Activated naive CD8-positive, alpha-beta T cell treated with anti-CD3 and anti-CD28 coated beads, Interleukin-2, amount 10 ng/mL, durations not matched to agents 7 days and 5 days (primary cell): Measurements from ENCODE around the gene C11orf98. TPM values are rescaled to one million over a fixed set of nuclear protein-coding genes. Genes with fewer than 3 reads are reported as not detected.
"Not testable (repeated sequence)": the region's sequence is repeated elsewhere in the genome, so short reads cannot be mapped to it uniquely, and the experiment has no call there.

Source experiments
- ATAC-seq: fragments of 150-1000 bp; cut with Tn5 transposase; one replicate; pipeline ENCODE4 v1.10.0; 2021; ENCODE audit warnings: low read depth, moderate library complexity
- POLR2A ChIA-PET: fragments of 350-600 bp; sonication (Branson Sonifier 250); formaldehyde crosslinking; loops from one replicate; lab custom pipeline; 2021; ENCODE audit warnings: antibody characterized with exemption; lab: Charles Lee
- DNase-seq: peaks from one replicate; pipeline ENCODE4 v3.0.0; 2021
- H3K27ac Mint-ChIP-seq: one replicate; pipeline ENCODE4 v1.8.0; 2022; ENCODE audit warnings: mild to moderate bottlenecking, mixed read lengths
- H3K27me3 Mint-ChIP-seq: one replicate; pipeline ENCODE4 v1.8.0; 2022; ENCODE audit warnings: mild to moderate bottlenecking, moderate library complexity, mixed read lengths
- H3K36me3 Mint-ChIP-seq: one replicate; pipeline ENCODE4 v1.8.0; 2021; ENCODE audit warnings: mild to moderate bottlenecking, mixed read lengths
- H3K4me1 Mint-ChIP-seq: one replicate; pipeline ENCODE4 v1.8.0; 2021; ENCODE audit warnings: mixed read lengths
- H3K4me3 Mint-ChIP-seq: one replicate; pipeline ENCODE4 v1.8.0; 2022; ENCODE audit warnings: mild to moderate bottlenecking, moderate library complexity, mixed read lengths
- H3K9me3 Mint-ChIP-seq: one replicate; pipeline ENCODE4 v1.8.0; 2021; ENCODE audit warnings: mixed read lengths
- total RNA-seq, 2 experiments: library from RNA; stranded (reverse); gene quantifications; one replicate each; pipeline ENCODE4 v1.2.3, GENCODE V29; 2021

C11orf98 gene
- total RNA-seq, 2 experiments from 2014 or later = 99.9 to 104 TPM

GRCh38 chr11:62705413-62705812, 40.4 kb upstream of the C11orf98 start:
- Mint-ChIP-seq H3K27me3 (no peaks in the 10 kb centered on the region), H3K36me3 (peaks cover 13% of the 10 kb centered on the region), H3K9me3 (no peaks in the 10 kb centered on the region), H3K4me3 (peak overlapping the region; percentile 91), H3K27ac (peak overlapping the region; percentile 73), H3K4me1 (peaks cover 35% of the 10 kb centered on the region)
- POLR2A ChIA-PET = interaction anchor here (0.7 to 8.3 kb wide), 18 partner anchors 9 to 176 kb away, joined by 3 to 107 read pairs (median 4); partner anchors contain the start of genes C11orf98, CSKMT, HNRNPUL2 and LBHD1
- no peak for DNase-seq
- no peak for ATAC-seq

GRCh38 chr11:62703921-62704320, 38.9 kb upstream of the C11orf98 start:
- H3K9me3 Mint-ChIP-seq, ATAC-seq, DNase-seq, H3K27me3 Mint-ChIP-seq, H3K27ac Mint-ChIP-seq, H3K4me3 Mint-ChIP-seq: not testable (repeated sequence)
- peaks cover 26% of the 10 kb centered on the region for H3K4me1 Mint-ChIP-seq
- POLR2A ChIA-PET = interaction anchor here (0.6 to 1.0 kb wide), 2 partner anchors 15 to 131 kb away, joined by 3 to 5 read pairs; partner anchors contain the start of gene EEF1G
- H3K36me3 Mint-ChIP-seq = peaks cover 12% of the 10 kb centered on the region

- H3K27me3 Mint-ChIP-seq = no peaks in the 10 kb centered on the region
- H3K36me3 Mint-ChIP-seq = peaks cover 12% of the 10 kb centered on the region
- H3K9me3 Mint-ChIP-seq = no peaks in the 10 kb centered on the region
- POLR2A ChIA-PET = interaction anchor here (1.1 to 1.8 kb wide), 2 partner anchors 80 to 139 kb away, joined by 3 to 4 read pairs; no protein-coding TSS in a partner anchor
- ATAC-seq = no peak
- no peak overlapping the region for H3K4me3 Mint-ChIP-seq
- DNase-seq = no peak
- no peak overlapping the region for H3K27ac Mint-ChIP-seq
- H3K4me1 Mint-ChIP-seq = peaks cover 15% of the 10 kb centered on the region
Observed at GRCh38 chr11:62702246-62702645, 37.2 kb upstream of the C11orf98 start.

GRCh38 chr11:62694455-62695167, 29.6 kb upstream of the C11orf98 start:
- H3K27ac Mint-ChIP-seq = peak overlapping the region; percentile 52
- ATAC-seq (peak; percentile 86), DNase-seq (peak; percentile 68)
- POLR2A ChIA-PET = interaction anchor here (0.7 to 1.8 kb wide), 10 partner anchors 11 to 168 kb away, joined by 3 to 11 read pairs (median 3); partner anchors contain the start of genes C11orf98, CSKMT, INTS5 and LBHD1
- no peaks in the 10 kb centered on the region for H3K9me3 Mint-ChIP-seq
- peaks cover 10% of the 10 kb centered on the region for H3K36me3 Mint-ChIP-seq
- H3K4me3 Mint-ChIP-seq = no peak overlapping the region
- H3K4me1 Mint-ChIP-seq = peaks cover 5% of the 10 kb centered on the region
- H3K27me3 Mint-ChIP-seq = no peaks in the 10 kb centered on the region

DNA sequence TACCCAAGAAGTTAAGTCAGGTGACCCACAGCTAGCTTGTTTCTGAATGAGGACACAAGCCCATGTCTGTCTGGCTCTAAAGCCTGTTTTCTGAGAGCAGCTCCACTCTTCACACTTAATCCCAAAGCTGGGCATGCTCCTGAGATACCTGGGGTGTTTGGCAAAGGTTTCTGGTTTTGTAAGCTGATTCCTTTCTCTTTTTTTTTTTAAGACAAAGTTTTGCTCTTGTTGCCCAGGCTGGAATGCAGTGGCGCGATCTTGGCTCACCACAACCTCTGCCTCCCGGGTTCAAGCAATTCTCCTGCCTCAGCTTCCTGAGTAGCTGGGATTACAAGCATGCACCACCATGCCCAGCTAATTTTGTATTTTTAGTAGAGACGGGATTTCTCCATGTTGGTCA, 28.6 kb upstream of the C11orf98 start:
- DNase-seq, H3K4me3 Mint-ChIP-seq, H3K9me3 Mint-ChIP-seq, H3K27me3 Mint-ChIP-seq, ATAC-seq, H3K4me1 Mint-ChIP-seq, H3K27ac Mint-ChIP-seq: not testable (repeated sequence)
- POLR2A ChIA-PET = interaction anchor here (1.0 to 1.8 kb wide), 6 partner anchors 10 to 102 kb away, joined by 3 to 11 read pairs (median 4); partner anchors contain the start of genes C11orf98, CSKMT, LBHD1 and TUT1
- peaks cover 10% of the 10 kb centered on the region for H3K36me3 Mint-ChIP-seq

GRCh38 chr11:62689421-62690183, 24.6 kb upstream of the C11orf98 start, which contains the start of gene LRRN4CL:
Gene LRRN4CL (minus strand): TSS chr11:62689530. CDS start chr11:62688508, 1,022 bp downstream.
- Mint-ChIP-seq H3K4me3 (no peak within 1 kb of the TSS), H3K9me3 (no peaks in the 10 kb centered on the region), H3K4me1 (peaks cover under 1% of the 10 kb centered on the region), H3K27me3 (peaks cover 10% of the 10 kb centered on the region), H3K36me3 (peaks cover 10% of the 10 kb centered on the region), H3K27ac (peak within 1 kb of the TSS; percentile 28)
- DNase-seq = no peak
- POLR2A ChIA-PET = interaction anchor here (0.5 to 1.6 kb wide), 8 partner anchors 14 to 110 kb away, joined by 3 to 7 read pairs (median 4); partner anchors contain the start of genes LBHD1, MTA2 and UQCC3
- no peak for ATAC-seq

- no peaks in the 10 kb centered on the region for H3K9me3 Mint-ChIP-seq
- no peak overlapping the region for H3K4me3 Mint-ChIP-seq
- POLR2A ChIA-PET = interaction anchor here (0.5 to 1.6 kb wide), 4 partner anchors 16 to 96 kb away, joined by 4 to 7 read pairs (median 4); partner anchors contain the start of genes LBHD1 and UQCC3
- no peaks in the 10 kb centered on the region for H3K4me1 Mint-ChIP-seq
- no peak overlapping the region for H3K27ac Mint-ChIP-seq
- peaks cover 10% of the 10 kb centered on the region for H3K27me3 Mint-ChIP-seq
- peaks cover 10% of the 10 kb centered on the region for H3K36me3 Mint-ChIP-seq
- no peak for DNase-seq
- no peak for ATAC-seq
Observed at GRCh38 chr11:62688491-62688890, 23.5 kb upstream of the C11orf98 start.

- peaks cover 10% of the 10 kb centered on the region for H3K27me3 Mint-ChIP-seq
- no peak overlapping the region for H3K27ac Mint-ChIP-seq
- POLR2A ChIA-PET = interaction anchor here (1.6 kb wide), 1 partner anchor 95 kb away, joined by 4 read pairs; no protein-coding TSS in a partner anchor
- ATAC-seq (no peak), DNase-seq (no peak)
- H3K9me3 Mint-ChIP-seq = no peaks in the 10 kb centered on the region
- H3K36me3 Mint-ChIP-seq = peaks cover 8% of the 10 kb centered on the region
- H3K4me3 Mint-ChIP-seq = no peak overlapping the region
- no peaks in the 10 kb centered on the region for H3K4me1 Mint-ChIP-seq
Observed at GRCh38 chr11:62687508-62688396, 22.7 kb upstream of the C11orf98 start.

DNA sequence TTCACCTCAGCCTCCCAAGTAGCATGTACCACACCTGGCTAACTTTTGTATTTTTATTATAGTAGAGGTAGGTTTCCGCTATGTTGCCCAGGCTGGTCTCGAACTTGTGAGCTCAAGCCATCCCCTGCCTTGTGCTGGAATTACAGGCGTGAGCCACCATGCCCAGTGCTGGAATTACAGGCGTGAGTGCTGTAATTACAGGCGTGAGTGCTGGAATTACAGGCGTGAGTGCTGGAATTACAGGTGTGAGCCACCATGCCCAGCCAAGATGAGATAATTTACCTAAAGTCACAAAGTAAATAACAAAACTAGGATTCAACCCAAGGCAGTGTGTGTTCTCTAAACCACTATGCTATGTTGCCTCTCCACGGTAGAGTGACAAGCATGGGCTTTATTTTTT, 17.5 kb upstream of the C11orf98 start:
- H3K4me3 Mint-ChIP-seq = no peak overlapping the region
- peaks cover 11% of the 10 kb centered on the region for H3K4me1 Mint-ChIP-seq
- peaks cover 5% of the 10 kb centered on the region for H3K36me3 Mint-ChIP-seq
- DNase-seq = no peak
- H3K27me3 Mint-ChIP-seq = peaks cover 6% of the 10 kb centered on the region
- ATAC-seq = no peak
- H3K27ac Mint-ChIP-seq = no peak overlapping the region
- POLR2A ChIA-PET = no interaction called here
- no peaks in the 10 kb centered on the region for H3K9me3 Mint-ChIP-seq

- Mint-ChIP-seq H3K4me1 (peaks cover 17% of the 10 kb centered on the region), H3K4me3 (peak overlapping the region; percentile 35), H3K36me3 (peaks cover 8% of the 10 kb centered on the region), H3K9me3 (no peaks in the 10 kb centered on the region), H3K27me3 (no peaks in the 10 kb centered on the region), H3K27ac (peak overlapping the region; percentile 71)
- ATAC-seq = peak; percentile 86
- no peak for DNase-seq
- POLR2A ChIA-PET = interaction anchor here (0.6 to 2.8 kb wide), 15 partner anchors 9 to 200 kb away, joined by 3 to 17 read pairs (median 5); partner anchors contain the start of genes C11orf98, CSKMT, EEF1G and GANAB
Observed at GRCh38 chr11:62680825-62681240, 15.8 kb upstream of the C11orf98 start.

DNA sequence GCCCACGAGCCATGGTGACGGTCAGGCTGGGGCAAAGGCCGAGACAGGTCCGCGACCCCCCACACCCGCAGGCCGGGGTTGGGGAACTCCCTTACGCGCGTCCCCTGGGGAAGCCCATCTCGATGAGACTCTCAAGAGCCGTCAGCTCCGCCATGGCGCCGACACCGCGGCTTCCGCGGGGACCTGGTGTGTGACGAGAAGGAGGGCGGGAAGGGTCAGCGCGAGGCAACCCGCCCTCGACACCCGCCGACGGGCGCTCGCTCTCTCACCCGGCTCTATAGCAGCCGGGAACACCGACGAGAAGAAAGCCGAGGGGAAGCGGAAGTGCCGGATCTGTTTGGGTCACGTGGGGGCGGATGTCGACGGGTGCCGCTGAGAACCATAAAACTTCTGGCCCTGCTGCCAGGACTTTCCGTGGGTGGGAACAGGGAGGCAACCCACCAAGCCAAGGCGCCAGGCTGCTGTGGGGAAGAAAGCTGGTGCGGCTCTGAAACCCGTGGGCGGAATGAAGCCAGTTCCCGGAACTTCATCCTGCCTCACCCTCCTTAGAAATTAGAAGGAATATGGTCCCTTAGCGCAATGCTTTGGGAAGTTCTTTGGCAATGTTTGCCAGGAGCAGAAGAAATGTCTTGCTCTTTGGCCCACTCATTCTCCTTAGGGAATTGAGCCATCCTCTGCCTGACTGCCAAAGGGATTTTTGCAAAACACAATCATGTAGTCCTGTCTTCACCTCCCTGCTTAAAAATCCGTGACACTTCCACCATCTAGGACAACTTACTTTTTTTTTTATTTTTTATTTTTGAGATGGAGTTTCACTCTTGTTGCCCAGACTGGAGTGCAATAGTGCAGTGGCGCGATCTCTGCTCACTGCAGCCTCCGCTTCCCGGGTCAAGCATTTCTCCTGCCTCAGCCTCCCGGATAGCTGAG, 14.0 kb upstream of the C11orf98 start, which contains the start of gene UBXN1:
UBXN1 (minus strand) TSS at position 304 of the 927 bp plus-strand sequence; CDS start at position 154, 150 bp downstream.
- H3K9me3 Mint-ChIP-seq = no peaks in the 10 kb centered on the region
- H3K36me3 Mint-ChIP-seq = peaks cover 10% of the 10 kb centered on the region
- ATAC-seq (peak; percentile 79), DNase-seq (peak; percentile 82)
- POLR2A ChIA-PET = interaction anchor here (0.6 to 2.8 kb wide), 11 partner anchors 12 to 202 kb away, joined by 3 to 13 read pairs (median 4); partner anchors contain the start of genes C11orf98, CSKMT, HNRNPUL2 and SLC3A2
- no peaks in the 10 kb centered on the region for H3K27me3 Mint-ChIP-seq
- H3K4me3 Mint-ChIP-seq = peak within 1 kb of the TSS; percentile 85
- peak within 1 kb of the TSS; percentile 88 for H3K27ac Mint-ChIP-seq
- peaks cover 20% of the 10 kb centered on the region for H3K4me1 Mint-ChIP-seq
